Measurements from ENCODE around the gene PPP1R17.

The PPP1R17 gene

DNA sequence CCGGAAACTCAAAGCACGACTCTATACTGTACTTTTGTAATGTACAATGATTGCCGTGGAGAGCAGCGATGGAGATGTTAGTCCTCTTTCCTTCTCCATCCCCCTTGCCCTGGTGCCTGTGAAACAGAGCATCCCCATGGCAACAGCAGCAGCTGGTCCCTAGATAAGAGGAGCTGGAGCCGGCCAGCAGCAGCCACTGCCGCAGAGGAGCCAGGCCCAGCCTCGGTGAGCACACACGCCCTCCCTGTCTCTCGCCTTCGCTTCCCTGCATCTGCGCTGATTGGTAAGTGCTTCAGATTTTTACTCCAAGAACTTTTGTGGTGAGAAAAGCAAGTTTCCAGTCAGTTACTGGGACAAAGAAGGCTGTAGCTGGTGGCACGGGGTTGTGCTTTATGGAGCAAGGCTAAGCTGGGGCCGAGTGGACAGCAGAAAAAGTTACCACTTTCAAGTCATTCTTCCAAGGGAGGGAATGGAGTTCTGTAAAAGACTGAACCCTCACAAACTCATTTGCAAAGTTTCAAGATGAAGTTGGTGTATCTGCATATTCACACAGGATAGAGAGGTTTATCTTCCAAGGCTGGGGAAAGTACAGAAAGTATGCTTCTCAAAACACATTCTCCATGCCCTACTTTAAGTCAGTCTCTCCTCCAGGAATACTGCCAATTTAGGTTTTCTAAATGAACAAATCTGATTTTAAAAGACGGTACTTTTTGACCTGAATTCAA, at the start of gene PPP1R17:
Gene PPP1R17, plus strand, starts transcription at position 192 of the 725 bp plus-strand sequence. CDS start 5,227 bp downstream, outside the sequence.
- H3K4me3 ChIP-seq (ENCODE audit: low read depth in 1 of 2, low read length in 2 of 2) = no peak within 1 kb of the TSS

DNA sequence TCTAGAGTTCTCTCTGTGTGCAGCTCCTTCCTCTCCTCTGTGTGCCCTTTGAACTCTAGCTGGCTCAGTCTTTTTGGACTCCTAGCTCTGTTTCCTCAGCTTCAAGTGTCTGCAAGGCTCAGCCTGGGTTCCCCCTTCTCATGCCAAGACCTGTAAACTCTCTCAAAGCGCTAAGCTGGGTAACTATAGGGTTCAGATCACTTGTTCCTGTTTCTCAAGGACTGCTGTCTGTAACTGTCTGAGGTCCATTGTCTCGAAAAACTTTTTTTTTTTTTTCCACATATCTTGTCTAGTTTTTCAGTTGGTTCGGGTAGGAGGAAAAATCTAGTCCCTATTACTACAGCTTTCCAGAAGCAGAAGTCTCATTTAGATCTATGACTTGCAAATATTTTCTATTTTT, 46.6 kb upstream of the PPP1R17 start:
- Histone ChIP-seq H3K9me3 (ENCODE audit: control insufficient read depth in 1 of 2, low read length in 2 of 2) (no peaks in the 10 kb centered on the region), H3K27ac (ENCODE audit: low read depth, low read length) (no peak overlapping the region), H3K9ac (ENCODE audit: low read depth in 1 of 2, low read length in 2 of 2) (no peak overlapping the region), H3K4me3 (ENCODE audit: low read depth in 1 of 2, low read length in 2 of 2) (no peak overlapping the region), H3K27me3 (ENCODE audit: control insufficient read depth in 1 of 2, insufficient read depth in 2 of 2, low read length in 2 of 2) (no peaks in the 10 kb centered on the region), H3K36me3 (ENCODE audit: control insufficient read depth in 1 of 2, insufficient read depth in 2 of 2, low read length in 2 of 2) (no peaks in the 10 kb centered on the region), H3K4me1 (ENCODE audit: control insufficient read depth in 1 of 2, insufficient read depth in 2 of 2, low read length in 2 of 2) (no peaks in the 10 kb centered on the region)

More for the DNA sequence above, at the start of gene PPP1R17:
- Histone ChIP-seq H3K9me3 (ENCODE audit: control insufficient read depth in 1 of 2, low read length in 2 of 2) (no peaks in the 10 kb centered on the region), H3K27me3 (ENCODE audit: control insufficient read depth in 1 of 2, insufficient read depth in 2 of 2, low read length in 2 of 2) (peaks cover 0 to 1% of the 10 kb centered on the region in 2 donors), H3K4me1 (ENCODE audit: control insufficient read depth in 1 of 2, insufficient read depth in 2 of 2, low read length in 2 of 2) (no peaks in the 10 kb centered on the region), H3K27ac (ENCODE audit: low read depth, low read length) (no peak within 1 kb of the TSS), H3K9ac (ENCODE audit: low read depth in 1 of 2, low read length in 2 of 2) (no peak within 1 kb of the TSS), H3K36me3 (ENCODE audit: control insufficient read depth in 1 of 2, insufficient read depth in 2 of 2, low read length in 2 of 2) (no peaks in the 10 kb centered on the region)

DNA sequence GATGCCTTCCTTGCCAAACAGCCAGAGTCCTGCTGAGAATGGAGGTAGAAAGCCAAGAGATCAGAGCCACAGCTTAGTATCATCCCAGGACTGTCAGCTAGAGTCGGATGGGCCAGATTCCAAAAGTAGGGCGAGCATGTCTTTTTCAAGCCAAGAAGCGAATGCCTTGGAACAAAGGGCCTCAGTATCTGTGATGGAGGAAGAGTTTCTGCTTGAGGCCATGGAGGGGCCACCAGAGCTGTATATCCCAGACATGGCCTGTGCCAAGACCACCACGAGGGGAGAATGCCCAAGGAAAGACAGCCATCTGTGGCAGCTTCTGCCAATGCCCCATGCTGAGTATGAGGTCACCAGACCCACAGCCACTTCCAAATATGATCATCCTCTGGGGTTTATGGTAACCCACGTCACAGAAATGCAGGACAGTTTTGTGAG, 44.3 kb upstream of the PPP1R17 start:
- H3K36me3 ChIP-seq (ENCODE audit: control insufficient read depth in 1 of 2, insufficient read depth in 2 of 2, low read length in 2 of 2) = no peaks in the 10 kb centered on the region
- no peaks in the 10 kb centered on the region for H3K9me3 ChIP-seq (ENCODE audit: control insufficient read depth in 1 of 2, low read length in 2 of 2)
- H3K27ac ChIP-seq (ENCODE audit: low read depth, low read length) = no peak overlapping the region
- H3K9ac ChIP-seq (ENCODE audit: low read depth in 1 of 2, low read length in 2 of 2) = no peak overlapping the region
- no peak overlapping the region for H3K4me3 ChIP-seq (ENCODE audit: low read depth in 1 of 2, low read length in 2 of 2)
- no peaks in the 10 kb centered on the region for H3K27me3 ChIP-seq (ENCODE audit: control insufficient read depth in 1 of 2, insufficient read depth in 2 of 2, low read length in 2 of 2)
- no peaks in the 10 kb centered on the region for H3K4me1 ChIP-seq (ENCODE audit: control insufficient read depth in 1 of 2, insufficient read depth in 2 of 2, low read length in 2 of 2)

DNA sequence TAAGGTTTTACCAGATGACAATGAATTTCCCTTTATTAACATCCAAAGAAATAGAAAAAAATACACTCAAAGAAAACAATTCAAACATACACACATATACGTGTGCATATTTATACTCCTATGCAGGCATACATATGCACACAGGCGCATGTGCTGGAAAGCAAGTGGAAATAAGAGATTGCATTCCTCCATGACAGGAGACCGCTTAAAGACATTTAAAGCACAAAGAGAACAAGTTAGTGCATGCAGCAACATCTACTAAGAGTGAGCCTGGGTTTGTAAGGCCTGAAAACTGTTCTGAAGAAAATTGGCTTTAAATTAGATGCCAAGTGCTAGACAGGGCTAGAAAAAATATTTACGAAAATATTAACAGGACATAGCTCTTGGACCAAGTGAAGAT, 40.1 kb upstream of the PPP1R17 start:
- Histone ChIP-seq H3K4me3 (ENCODE audit: low read depth in 1 of 2, low read length in 2 of 2) (no peak overlapping the region), H3K4me1 (ENCODE audit: control insufficient read depth in 1 of 2, insufficient read depth in 2 of 2, low read length in 2 of 2) (no peaks in the 10 kb centered on the region), H3K36me3 (ENCODE audit: control insufficient read depth in 1 of 2, insufficient read depth in 2 of 2, low read length in 2 of 2) (no peaks in the 10 kb centered on the region), H3K9me3 (ENCODE audit: control insufficient read depth in 1 of 2, low read length in 2 of 2) (no peaks in the 10 kb centered on the region), H3K27ac (ENCODE audit: low read depth, low read length) (no peak overlapping the region), H3K9ac (ENCODE audit: low read depth in 1 of 2, low read length in 2 of 2) (no peak overlapping the region), H3K27me3 (ENCODE audit: control insufficient read depth in 1 of 2, insufficient read depth in 2 of 2, low read length in 2 of 2) (no peaks in the 10 kb centered on the region)

DNA sequence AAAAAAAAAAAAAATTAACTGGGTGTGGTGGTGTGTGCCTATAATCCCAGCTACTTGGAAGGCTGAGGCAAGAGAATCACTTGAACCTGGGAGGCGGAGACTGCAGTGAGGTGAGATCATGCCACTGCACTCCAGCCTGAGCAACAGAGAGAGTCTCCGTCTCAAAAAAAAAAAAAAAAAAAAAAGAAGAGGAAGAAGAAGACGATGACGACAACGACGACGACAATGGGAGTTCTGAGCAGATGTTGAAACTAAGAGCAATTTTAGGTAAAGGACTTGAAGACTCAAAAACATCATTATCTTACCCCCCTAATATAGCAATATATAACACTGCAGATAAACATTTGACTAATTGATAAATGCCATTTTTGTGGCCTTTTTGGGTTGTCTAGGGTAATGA, 39.5 kb upstream of the PPP1R17 start:
- no peaks in the 10 kb centered on the region for H3K36me3 ChIP-seq (ENCODE audit: control insufficient read depth in 1 of 2, insufficient read depth in 2 of 2, low read length in 2 of 2)
- H3K9ac ChIP-seq (ENCODE audit: low read depth in 1 of 2, low read length in 2 of 2) = no peak overlapping the region
- H3K9me3 ChIP-seq (ENCODE audit: control insufficient read depth in 1 of 2, low read length in 2 of 2) = no peaks in the 10 kb centered on the region
- no peak overlapping the region for H3K27ac ChIP-seq (ENCODE audit: low read depth, low read length)
- H3K27me3 ChIP-seq (ENCODE audit: control insufficient read depth in 1 of 2, insufficient read depth in 2 of 2, low read length in 2 of 2) = no peaks in the 10 kb centered on the region
- no peaks in the 10 kb centered on the region for H3K4me1 ChIP-seq (ENCODE audit: control insufficient read depth in 1 of 2, insufficient read depth in 2 of 2, low read length in 2 of 2)
- H3K4me3 ChIP-seq (ENCODE audit: low read depth in 1 of 2, low read length in 2 of 2) = no peak overlapping the region

DNA sequence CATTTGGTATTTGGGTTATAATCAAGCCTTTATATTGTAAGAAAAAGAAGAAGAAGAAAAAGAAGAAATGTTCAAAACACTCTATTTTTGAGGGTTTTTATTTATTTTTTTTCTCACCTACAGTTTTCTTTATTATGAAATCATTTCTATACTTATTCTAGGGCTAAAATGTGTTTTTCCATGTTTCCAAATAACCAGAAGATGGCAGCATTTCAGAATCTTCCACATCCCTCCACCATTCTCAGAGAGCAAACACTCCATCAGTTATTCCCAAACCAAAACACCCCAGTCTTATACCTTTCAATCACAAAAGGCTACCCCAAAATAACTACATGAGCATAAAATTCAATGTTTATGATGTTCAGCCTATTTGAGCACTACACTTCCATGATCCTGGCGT, 38.7 kb upstream of the PPP1R17 start:
- no peak overlapping the region for H3K27ac ChIP-seq (ENCODE audit: low read depth, low read length)
- H3K4me3 ChIP-seq (ENCODE audit: low read depth in 1 of 2, low read length in 2 of 2) = no peak overlapping the region
- no peaks in the 10 kb centered on the region for H3K9me3 ChIP-seq (ENCODE audit: control insufficient read depth in 1 of 2, low read length in 2 of 2)
- no peak overlapping the region for H3K9ac ChIP-seq (ENCODE audit: low read depth in 1 of 2, low read length in 2 of 2)
- H3K36me3 ChIP-seq (ENCODE audit: control insufficient read depth in 1 of 2, insufficient read depth in 2 of 2, low read length in 2 of 2) = no peaks in the 10 kb centered on the region
- H3K27me3 ChIP-seq (ENCODE audit: control insufficient read depth in 1 of 2, insufficient read depth in 2 of 2, low read length in 2 of 2) = no peaks in the 10 kb centered on the region
- no peaks in the 10 kb centered on the region for H3K4me1 ChIP-seq (ENCODE audit: control insufficient read depth in 1 of 2, insufficient read depth in 2 of 2, low read length in 2 of 2)

DNA sequence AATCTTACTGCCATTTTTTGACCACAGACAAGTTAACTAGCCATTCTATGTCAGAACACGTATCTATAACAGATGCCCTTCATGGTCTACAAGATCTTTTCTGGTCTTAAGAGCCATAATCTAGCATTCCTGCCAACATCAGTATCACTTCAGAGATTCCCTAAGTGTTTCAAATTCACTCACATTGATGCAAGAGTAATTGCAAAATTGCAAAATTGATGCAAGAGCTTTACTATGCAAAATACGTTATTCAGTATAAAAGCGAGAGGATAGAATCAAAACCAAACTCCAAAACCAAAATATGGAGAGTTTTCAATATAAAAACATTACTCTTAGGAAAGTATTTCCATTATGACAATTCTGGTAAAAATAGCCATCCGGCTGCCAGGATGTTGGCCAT, 38.1 kb upstream of the PPP1R17 start:
- no peaks in the 10 kb centered on the region for H3K36me3 ChIP-seq (ENCODE audit: control insufficient read depth in 1 of 2, insufficient read depth in 2 of 2, low read length in 2 of 2)
- no peak overlapping the region for H3K9ac ChIP-seq (ENCODE audit: low read depth in 1 of 2, low read length in 2 of 2)
- H3K9me3 ChIP-seq (ENCODE audit: control insufficient read depth in 1 of 2, low read length in 2 of 2) = no peaks in the 10 kb centered on the region
- H3K27me3 ChIP-seq (ENCODE audit: control insufficient read depth in 1 of 2, insufficient read depth in 2 of 2, low read length in 2 of 2) = no peaks in the 10 kb centered on the region
- no peak overlapping the region for H3K4me3 ChIP-seq (ENCODE audit: low read depth in 1 of 2, low read length in 2 of 2)
- H3K27ac ChIP-seq (ENCODE audit: low read depth, low read length) = no peak overlapping the region
- no peaks in the 10 kb centered on the region for H3K4me1 ChIP-seq (ENCODE audit: control insufficient read depth in 1 of 2, insufficient read depth in 2 of 2, low read length in 2 of 2)

DNA sequence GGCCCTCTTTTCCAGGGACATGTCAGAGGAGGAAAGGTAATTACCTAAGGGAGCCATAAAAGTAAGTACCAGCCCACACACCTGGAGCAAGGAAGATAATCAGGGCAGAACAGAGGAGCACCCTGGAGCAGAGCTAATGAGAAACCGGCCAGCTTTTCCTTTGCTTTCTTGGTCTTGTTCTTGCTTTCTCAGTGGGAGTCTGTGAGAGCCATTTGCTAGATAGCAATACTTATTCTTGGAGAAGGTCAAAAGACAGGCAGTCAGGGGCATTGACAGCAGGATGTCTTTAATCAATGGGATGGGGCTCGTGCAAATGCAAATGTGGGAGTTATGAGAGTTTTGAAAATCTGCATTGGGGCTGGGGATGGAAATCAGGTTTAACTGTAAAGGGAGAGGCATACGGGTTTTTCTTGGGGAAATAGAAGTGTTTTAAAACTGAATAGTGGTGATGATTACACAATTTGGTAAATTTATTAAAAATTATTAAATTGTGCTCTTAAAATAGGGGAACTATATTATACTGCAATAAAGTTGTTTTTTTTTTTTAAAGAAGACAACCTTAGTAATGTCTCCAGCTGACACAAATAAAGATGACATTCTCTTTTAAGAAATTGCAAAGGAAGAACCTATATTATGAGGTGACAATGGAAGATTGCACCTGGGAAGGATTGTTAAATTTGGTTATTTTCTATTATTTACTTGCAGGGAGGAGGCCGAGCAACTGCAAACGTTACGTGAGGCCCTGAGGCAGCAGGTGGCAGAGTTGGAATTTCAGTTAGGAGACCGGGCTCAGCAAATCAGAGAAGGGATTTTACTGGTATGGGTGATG, 35.6 kb upstream of the PPP1R17 start:
- Histone ChIP-seq H3K4me3 (ENCODE audit: low read depth in 1 of 2, low read length in 2 of 2) (no peak overlapping the region), H3K9me3 (ENCODE audit: control insufficient read depth in 1 of 2, low read length in 2 of 2) (no peaks in the 10 kb centered on the region), H3K4me1 (ENCODE audit: control insufficient read depth in 1 of 2, insufficient read depth in 2 of 2, low read length in 2 of 2) (no peaks in the 10 kb centered on the region), H3K27me3 (ENCODE audit: control insufficient read depth in 1 of 2, insufficient read depth in 2 of 2, low read length in 2 of 2) (no peaks in the 10 kb centered on the region), H3K9ac (ENCODE audit: low read depth in 1 of 2, low read length in 2 of 2) (no peak overlapping the region), H3K36me3 (ENCODE audit: control insufficient read depth in 1 of 2, insufficient read depth in 2 of 2, low read length in 2 of 2) (no peaks in the 10 kb centered on the region), H3K27ac (ENCODE audit: low read depth, low read length) (no peak overlapping the region)

DNA sequence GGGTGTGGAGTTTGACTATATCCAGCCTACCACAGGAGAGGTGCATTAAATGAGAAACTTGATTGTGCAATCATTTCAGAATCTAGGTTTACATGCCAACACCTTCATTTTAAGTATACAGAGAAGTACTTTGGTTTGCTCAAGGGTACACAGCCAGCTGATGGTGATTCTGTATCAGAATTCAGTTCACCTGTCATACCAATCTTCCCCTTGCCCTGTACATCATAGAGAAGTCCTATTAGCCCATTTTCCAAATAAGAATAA, 35.0 kb upstream of the PPP1R17 start:
- no peaks in the 10 kb centered on the region for H3K9me3 ChIP-seq (ENCODE audit: control insufficient read depth in 1 of 2, low read length in 2 of 2)
- H3K27ac ChIP-seq (ENCODE audit: low read depth, low read length) = no peak overlapping the region
- H3K36me3 ChIP-seq (ENCODE audit: control insufficient read depth in 1 of 2, insufficient read depth in 2 of 2, low read length in 2 of 2) = no peaks in the 10 kb centered on the region
- H3K9ac ChIP-seq (ENCODE audit: low read depth in 1 of 2, low read length in 2 of 2) = no peak overlapping the region
- H3K27me3 ChIP-seq (ENCODE audit: control insufficient read depth in 1 of 2, insufficient read depth in 2 of 2, low read length in 2 of 2) = no peaks in the 10 kb centered on the region
- no peak overlapping the region for H3K4me3 ChIP-seq (ENCODE audit: low read depth in 1 of 2, low read length in 2 of 2)
- H3K4me1 ChIP-seq (ENCODE audit: control insufficient read depth in 1 of 2, insufficient read depth in 2 of 2, low read length in 2 of 2) = no peaks in the 10 kb centered on the region

DNA sequence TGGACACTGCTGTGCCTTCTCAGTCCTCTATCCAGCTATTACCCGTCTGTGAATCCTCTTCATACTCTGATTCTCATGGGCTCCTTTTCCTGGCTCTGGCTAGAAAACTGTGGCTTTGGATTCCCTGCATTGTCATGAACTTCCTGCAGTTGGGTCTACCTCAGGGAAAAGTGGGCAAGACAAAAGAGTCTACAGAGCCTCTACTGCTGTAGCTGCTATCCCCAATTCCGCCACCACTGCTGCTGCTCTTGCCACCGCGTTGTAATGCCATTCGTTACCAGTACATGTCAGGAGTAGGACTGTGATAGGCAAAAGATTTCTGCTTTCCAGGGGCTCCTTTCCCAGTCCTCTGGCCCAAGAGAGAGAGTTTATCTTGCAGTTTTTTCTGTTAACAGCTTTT, 23.9 kb upstream of the PPP1R17 start:
- H3K36me3 ChIP-seq (ENCODE audit: control insufficient read depth in 1 of 2, insufficient read depth in 2 of 2, low read length in 2 of 2) = no peaks in the 10 kb centered on the region
- H3K4me3 ChIP-seq (ENCODE audit: low read depth in 1 of 2, low read length in 2 of 2) = no peak overlapping the region
- H3K9ac ChIP-seq (ENCODE audit: low read depth in 1 of 2, low read length in 2 of 2) = no peak overlapping the region
- no peaks in the 10 kb centered on the region for H3K4me1 ChIP-seq (ENCODE audit: control insufficient read depth in 1 of 2, insufficient read depth in 2 of 2, low read length in 2 of 2)
- no peaks in the 10 kb centered on the region for H3K9me3 ChIP-seq (ENCODE audit: control insufficient read depth in 1 of 2, low read length in 2 of 2)
- no peak overlapping the region for H3K27ac ChIP-seq (ENCODE audit: low read depth, low read length)
- H3K27me3 ChIP-seq (ENCODE audit: control insufficient read depth in 1 of 2, insufficient read depth in 2 of 2, low read length in 2 of 2) = no peaks in the 10 kb centered on the region

Measured in duodenal mucosa (tissue), 2 donors.